ENCODE measurements around the gene TNFRSF13B.

GRCh38 chr17:16952401-16952800, 19.5 kb downstream of the TNFRSF13B start:
- TF ChIP-seq CTCF (conservative IDR thresholded peaks at IDR 0.05; ENCODE audit: low read depth, low read length), result no peak
- TF ChIP-seq EZH2 (IDR thresholded peaks at IDR 0.05; ENCODE audit: low read length, unreplicated experiment), result no peak
- no peak for TF ChIP-seq EZH2phosphoT487 (IDR thresholded peaks at IDR 0.05; ENCODE audit: borderline replicate concordance, low read length)
